Ishikawa (cell line): ENCODE results near the gene LRRC41.

Experiments used
- CEBPB ChIP-seq: IDR thresholded peaks from 2 replicates; pipeline ENCODE4 v1.6.1; 2012
- EP300 ChIP-seq: IDR thresholded peaks from 2 replicates; pipeline ENCODE4 v1.6.1; 2012; ENCODE audit warnings: borderline replicate concordance

GRCh38 chr1:46310321-46310720, 6.9 kb upstream of the LRRC41 start:
- TF ChIP-seq EP300 (no peak), CEBPB (no peak)
